ENCODE results near the gene TRIM75. TPM values are rescaled to one million over a fixed set of nuclear protein-coding genes. Genes with fewer than 3 reads are reported as not detected.

The TRIM75 gene
- total and polyA plus RNA-seq, 10 of the 15 experiments (the other 5 are each of a cell fraction or from before 2014, with no cell fraction given): not detected

GRCh38 chr4:165010487-165010886, 43.2 kb upstream of the TRIM75 start (continued):
- TF ChIP-seq CHD1 (IDR thresholded peaks at IDR 0.05; ENCODE audit: low read depth, low read length) (no peak), KLF5 (IDR thresholded peaks at IDR 0.05; ENCODE audit: partially characterized antibody) (no peak), RELB (IDR thresholded peaks at IDR 0.05; ENCODE audit: low read depth) (no peak), PML (IDR thresholded peaks at IDR 0.05; ENCODE audit: low read length) (no peak), BRCA1 (IDR thresholded peaks at IDR 0.05; ENCODE audit: low read depth, low read length) (no peak), ZNF217 (IDR thresholded peaks at IDR 0.05) (no peak), E4F1 (IDR thresholded peaks at IDR 0.05; ENCODE audit: borderline replicate concordance, partially characterized antibody) (no peak), KAT2A (conservative IDR thresholded peaks at IDR 0.05; ENCODE audit: control insufficient read depth, low read depth, low read length) (no peak), IRF3 (IDR thresholded peaks at IDR 0.05) (no peak)

Data from GM12878 (cell line).